CD4-positive, alpha-beta T cell treated with Interleukin-2 at 100 ng/mL for 4 hours (primary cell): ENCODE measurements around the gene UEVLD.

ENCODE experiments used
- DNase-seq: peaks from one replicate; pipeline ENCODE4 v3.0.0-alpha.2; 2020; ENCODE audit warnings: low spot score

Gene UEVLD

DNA sequence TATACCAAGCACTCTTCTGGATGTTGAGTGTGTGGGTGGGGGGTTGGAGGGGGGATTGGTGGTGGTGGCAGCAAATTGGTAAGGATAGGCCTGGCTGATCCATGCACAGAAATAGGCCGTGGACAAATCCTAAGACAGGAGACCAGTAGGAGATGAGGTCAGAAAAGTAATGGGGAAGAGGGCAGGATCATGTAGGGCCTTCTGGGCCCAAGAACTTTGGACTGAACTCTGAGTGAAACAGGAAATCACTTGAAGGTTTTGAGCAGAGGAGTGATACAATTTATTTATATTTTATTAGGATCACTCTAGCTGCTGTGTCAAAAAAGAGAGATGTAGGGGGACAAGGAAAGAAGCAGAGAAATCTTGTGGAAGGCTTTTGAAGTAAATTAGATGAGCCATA lies 90.5 kb downstream of the UEVLD start:
- DNase-seq: no peak

DNA sequence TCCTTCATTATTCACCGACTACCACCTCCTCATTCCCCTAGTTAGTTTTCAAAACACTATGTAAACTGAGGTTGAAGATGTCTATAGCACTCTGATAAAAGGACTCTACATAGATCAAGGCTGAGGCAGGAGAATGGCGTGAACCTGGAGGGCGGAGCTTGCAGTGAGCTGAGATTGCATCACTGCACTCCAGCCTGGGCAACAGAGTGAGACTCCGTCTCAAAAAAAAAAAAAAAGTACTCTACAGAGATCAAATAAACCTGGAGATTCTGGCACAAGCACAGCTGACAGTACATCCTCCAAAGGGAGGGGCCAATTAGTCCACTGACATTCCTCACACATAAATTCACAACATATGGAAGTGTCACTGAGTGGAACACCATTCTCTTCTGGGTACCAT lies 92.8 kb downstream of the UEVLD start:
- no peak for DNase-seq

DNA sequence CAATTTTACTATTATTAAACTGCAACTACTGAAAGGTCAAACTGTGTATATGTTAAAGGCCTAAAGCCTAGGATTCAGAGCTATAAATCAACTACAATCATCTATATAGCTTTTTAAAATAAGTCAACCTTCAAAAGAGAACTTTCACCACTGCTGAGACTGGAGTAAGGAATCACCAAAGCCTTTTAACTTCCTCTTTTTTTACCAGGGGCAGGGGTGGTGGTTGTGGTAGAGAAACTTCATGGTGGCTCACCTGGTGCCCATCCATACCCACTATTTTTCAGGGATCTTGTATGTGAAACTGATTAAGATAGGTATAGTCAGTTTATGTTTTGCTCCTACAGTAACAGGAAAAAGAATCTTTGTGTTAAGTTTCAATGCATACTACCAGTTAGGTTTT lies 93.3 kb downstream of the UEVLD start:
- DNase-seq: no peak

DNA sequence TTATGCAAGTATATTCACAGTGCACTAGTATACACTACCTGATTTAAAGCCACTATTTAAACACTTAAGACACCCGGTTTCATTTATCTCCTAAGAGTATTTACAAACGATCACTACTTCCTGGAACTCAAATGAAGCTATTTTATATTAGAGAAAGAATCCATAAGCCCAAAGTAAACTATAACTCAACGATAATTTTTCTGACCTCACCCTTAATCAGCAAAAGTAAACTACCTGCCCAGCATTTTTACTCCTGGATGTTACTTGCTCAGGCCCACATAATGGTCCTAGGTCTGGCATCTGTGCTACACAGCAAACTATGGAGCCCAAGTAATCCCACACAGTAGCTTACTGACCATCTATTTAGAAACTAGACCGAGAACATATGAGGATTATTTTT lies 95.2 kb downstream of the UEVLD start:
- no peak for DNase-seq

DNA sequence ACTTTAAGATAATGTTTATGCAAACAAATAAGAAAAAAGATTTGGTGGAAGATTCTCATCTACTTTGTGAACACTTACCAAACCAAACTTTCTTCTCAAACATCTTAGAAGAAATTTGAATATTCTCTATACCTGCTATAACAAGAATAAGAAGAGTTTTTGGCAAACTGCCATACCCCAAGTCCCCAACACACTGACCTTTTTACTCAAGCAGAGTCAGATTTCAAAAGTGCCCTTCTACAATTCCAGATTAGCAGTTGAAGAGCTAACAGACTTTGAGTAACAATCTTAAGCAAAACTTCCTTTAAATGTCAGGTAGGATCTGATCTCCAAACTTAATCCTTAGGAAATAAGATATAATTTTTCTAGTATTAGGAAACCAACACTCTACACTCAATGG lies 95.6 kb downstream of the UEVLD start:
- no peak for DNase-seq

DNA sequence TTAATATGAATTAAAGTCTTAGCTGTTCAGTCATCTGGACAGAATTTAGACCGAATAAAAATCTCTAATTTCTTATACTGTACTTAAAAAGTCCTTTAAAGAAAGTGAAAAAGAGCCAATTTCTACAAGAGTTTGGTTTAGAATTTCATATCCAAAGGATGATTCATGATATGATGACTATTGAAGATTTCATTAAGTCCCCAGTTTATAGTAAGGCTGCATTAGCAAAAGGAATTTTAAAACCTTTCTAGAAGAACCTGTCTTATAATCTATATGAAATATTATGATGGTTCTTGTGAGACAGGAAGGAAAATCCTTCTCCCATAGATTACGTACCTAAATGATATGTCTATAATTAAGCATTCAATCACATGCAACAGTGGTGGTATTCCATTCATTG lies 96.6 kb downstream of the UEVLD start:
- no peak for DNase-seq

DNA sequence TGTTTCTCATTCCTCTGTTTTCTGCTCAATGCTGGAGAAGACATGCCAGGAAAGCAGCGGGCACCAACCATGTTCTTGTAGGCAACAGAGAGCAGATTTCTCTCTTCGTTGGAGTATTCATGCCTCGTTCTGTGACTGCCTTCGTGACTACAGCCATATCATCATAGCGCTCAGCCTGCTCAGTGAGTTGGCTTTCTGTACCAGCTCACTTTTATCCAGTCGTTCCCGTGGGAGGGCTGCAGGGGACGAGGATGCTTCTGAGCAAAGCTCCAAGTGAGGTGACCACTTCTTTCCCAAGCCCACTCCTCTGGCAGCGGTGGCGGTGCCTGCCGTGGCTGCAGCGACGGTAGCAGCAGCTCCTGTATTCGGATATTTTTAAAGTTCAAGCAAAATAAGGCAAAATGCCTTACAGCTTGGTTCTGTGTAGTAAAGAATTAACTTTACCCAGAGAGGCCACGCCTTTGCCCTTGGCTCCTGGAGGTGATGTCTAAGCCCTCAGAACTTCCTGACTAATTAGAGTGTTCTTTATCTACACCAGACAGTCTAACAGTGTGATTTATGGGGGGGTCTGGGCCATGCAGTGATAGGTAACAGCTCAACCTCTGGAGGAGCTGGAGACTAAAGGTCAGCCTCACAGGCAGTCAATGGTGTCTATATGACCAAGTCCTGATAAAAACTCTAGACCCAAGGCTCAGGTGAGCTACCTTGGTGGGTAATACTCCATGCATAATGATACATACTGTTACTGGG lies 97.6 kb downstream of the UEVLD start:
- DNase-seq: no peak

DNA sequence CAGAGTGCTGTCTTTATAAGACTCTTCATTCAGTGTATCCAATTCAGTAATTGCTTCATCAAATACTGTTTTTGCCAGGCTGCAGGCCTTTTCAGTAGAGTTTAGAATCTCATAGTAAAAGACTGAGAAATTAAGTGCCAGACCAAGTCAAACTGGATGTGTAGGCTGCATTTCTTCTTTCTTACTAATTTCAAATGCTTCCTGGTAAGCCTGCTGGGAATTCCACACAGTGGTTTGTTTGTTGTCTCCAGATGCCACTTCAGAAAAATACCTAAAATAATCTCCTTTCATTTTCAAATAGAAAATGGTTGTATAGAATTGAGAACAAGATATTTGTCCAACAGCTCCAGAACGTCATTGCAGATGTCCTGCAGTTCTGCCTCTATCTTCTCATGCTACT lies 98.2 kb downstream of the UEVLD start:
- no peak for DNase-seq

DNA sequence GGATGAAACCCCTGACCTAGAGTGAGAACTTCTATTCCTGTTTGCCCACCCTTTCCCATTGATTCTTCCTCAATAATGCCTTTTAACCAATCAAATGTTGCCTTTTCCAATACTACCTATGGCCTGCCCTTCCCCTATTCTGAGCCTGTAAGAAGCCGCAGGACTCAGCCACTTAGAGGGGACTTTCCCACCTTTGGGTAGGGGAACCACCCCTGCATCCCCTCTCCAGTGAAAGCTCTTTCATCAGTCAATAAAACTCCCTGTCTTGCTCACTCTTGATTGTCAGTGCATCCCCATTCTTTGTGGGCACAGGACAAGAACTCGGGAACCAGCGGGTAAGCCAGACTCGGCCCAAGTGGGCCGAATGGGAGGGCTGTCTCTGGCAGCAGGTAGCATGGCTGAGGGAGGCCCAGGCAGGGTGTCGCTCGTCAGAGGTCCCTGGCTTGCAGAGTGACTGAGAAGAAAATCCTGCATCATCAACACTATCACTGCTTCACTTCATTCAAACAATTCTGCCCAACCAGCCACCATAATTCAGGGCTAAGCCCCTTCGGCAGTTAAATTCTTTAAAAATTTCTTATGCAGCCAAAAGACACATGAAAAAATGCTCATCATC lies 102.5 kb downstream of the UEVLD start:
- DNase-seq: no peak
